Renal cortical epithelial cell (primary cell): ENCODE results near the gene SNCB. TPM values are rescaled to one million over a fixed set of nuclear protein-coding genes. Genes with fewer than 3 reads are reported as not detected.

ENCODE experiments used
- DNase-seq: peaks from one replicate; pipeline ENCODE4 v3.0.0-alpha.2; 2011; ENCODE audit warnings: low read depth
- total RNA-seq: library from RNA; depleted of rRNA; stranded (reverse); fragments of >200 nt; gene quantifications from 2 replicates; pipeline ENCODE4 v1.2.3, GENCODE V29; 2014

SNCB gene
- total RNA-seq: not detected in 2 replicates

DNA sequence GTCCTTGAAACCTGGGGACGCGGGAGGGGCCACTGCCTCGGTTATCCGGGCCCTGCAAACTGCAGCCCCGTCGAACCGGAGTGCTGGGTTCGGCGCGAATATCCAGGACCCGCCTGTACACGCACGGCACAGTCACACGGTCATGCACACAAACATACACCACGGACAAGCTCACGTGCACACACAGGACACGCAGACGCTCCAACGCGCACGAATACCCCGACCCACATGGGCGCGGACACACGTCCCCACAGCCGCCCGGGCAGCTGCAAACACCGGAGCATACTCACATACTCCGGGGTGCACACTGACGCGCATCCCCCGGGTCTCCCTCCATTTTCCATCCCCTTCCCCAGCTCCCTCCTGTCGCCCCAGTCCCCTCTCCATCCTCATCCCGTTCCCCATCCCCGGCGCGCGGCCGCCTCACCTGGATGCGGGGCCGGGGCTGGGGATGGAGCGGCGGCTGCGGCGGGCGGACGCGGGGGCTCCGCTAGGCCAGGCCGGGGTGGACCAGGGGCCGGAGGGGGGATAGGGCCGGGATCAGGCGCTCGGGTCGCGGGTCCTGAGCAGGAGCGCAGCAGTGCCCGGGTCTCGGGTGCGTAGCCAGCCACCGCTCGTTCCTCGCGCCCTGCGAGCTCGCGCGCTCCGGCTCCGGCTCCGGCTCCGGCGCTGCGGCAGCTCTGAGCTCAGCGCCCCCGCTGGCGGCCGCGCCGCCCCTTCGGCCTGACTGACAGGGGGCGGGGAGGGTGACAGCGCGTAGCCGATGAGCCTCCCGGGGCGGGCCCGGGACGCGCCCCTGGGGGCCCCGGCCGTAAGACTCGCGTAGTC is at the start of gene SNCB, which contains the start of gene EIF4E1B:
TSS of gene SNCB (minus strand) at position 682 of the 828 bp plus-strand sequence. CDS start 880 bp downstream, outside the sequence.
TSS of gene EIF4E1B (plus strand) at position 823 of the 828 bp plus-strand sequence. CDS start 12,113 bp downstream, outside the sequence.
- no peak for DNase-seq

DNA sequence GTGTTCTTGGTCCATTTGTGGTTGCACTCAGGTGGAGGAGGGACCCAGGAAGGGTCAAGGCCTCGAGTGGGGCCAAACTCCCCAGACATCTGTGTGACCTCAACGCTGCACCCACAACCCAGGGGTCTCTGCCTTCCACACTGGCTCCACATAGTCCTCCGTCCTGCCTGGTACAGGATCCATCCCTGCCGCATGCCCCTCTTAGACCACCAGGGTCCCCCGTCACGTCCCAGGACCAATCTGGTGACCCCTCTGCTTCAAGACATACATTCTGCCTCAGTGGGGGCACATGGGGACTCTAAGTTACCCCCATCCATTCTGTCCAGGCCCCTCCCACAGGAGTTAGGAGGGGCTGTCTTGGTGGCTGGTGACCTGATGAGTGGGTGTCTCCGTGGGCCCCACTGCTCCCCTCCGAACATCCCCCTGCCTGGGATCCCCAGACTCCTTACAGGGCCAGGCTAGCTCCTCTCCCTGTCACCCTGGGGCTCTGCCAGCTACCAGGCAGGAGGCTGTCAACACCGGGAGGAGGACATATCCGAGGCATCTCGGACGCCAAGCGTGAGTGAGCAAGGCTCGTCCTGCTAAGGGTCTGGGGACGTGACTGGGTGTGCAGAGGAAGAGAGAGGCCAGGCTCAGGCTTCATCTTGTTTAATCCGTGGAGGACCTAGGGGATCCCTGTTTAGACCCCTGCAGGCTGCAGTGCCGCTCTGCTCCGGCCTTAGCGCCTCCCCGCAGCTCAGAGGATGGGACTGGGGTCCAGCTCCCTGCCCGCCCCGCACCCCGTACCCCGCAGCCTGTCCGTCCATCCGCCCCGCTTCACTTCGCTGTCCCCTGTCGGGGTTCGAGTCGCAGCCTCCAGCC is 49.3 kb upstream of the SNCB start:
- DNase-seq: no peak

- DNase-seq: no peak
Observed at GRCh38 chr5:176678584-176678983, 48.2 kb upstream of the SNCB start.

DNA sequence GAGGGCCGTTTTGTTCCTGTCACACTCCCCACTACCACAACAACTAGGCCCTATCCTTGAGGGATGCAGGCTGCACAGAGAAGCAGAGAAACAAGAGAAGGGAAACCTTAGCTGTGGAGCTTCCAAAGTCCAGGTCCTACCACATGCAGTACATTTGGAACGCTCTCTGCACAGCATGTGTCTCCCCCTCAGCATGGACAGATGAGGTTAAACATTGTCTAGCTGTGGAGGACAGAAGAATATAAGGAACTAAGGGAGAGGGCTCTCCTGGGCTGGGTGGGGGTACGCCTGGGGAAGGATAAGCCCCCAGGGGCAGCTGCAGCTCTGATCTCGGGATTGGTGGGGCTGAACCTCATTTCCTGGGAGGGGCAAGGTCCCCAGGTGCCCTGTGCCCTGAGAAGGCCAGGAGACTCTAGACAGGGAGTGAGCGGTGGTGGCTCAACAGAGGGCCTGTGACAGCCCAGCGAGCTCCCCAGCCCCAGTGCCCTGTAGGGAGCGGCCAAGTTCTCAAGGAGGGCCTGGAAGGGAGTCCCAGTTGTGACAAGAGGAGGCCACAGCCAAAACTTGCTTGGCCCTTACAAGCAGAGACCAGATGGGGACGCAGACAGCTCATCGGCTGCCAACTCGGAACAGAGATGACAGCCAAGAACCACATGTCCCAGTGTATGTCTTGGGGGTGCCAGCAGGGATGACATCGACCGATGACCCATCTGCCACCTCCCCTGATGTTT is 47.0 kb upstream of the SNCB start:
- no peak for DNase-seq

GRCh38 chr5:176676361-176676824 is 46.1 kb upstream of the SNCB start:
- no peak for DNase-seq

DNA sequence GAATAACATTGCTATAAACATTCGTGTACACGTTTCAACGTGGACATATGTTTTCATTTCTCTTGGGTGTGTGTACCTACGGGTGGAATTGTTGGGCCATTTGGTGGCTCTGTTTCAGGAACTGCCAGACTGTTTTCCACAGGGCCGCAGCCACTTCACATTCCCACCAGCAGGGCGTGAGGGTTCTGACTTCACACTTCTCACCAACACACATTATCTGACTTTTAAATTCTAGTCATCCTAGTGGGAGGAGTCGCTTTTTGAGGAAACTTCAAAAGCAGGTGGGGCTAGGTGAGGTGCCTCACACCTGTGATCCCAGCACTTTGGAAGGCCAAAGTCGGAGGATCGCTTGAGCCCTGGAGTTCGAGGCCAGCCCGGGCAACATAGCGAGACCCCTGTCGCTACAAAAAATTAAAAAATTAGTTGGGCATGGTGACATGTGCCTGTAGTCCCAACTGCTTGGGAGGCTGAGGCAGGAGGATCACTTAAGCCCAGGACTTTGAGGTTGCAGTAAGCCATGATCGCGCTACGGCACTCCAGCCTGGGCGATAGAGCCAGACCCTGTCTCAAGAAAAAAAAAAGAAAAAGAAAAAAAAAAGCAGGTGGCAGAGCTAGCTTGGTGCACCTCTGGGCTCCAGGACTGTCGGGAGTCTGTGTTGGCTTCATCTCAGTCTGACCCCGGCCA is 45.5 kb upstream of the SNCB start:
- peak; percentile 35 for DNase-seq

GRCh38 chr5:176674799-176675198 is 44.5 kb upstream of the SNCB start:
- DNase-seq: no peak

GRCh38 chr5:176673651-176674583 is 43.6 kb upstream of the SNCB start:
- DNase-seq: no peak

DNA sequence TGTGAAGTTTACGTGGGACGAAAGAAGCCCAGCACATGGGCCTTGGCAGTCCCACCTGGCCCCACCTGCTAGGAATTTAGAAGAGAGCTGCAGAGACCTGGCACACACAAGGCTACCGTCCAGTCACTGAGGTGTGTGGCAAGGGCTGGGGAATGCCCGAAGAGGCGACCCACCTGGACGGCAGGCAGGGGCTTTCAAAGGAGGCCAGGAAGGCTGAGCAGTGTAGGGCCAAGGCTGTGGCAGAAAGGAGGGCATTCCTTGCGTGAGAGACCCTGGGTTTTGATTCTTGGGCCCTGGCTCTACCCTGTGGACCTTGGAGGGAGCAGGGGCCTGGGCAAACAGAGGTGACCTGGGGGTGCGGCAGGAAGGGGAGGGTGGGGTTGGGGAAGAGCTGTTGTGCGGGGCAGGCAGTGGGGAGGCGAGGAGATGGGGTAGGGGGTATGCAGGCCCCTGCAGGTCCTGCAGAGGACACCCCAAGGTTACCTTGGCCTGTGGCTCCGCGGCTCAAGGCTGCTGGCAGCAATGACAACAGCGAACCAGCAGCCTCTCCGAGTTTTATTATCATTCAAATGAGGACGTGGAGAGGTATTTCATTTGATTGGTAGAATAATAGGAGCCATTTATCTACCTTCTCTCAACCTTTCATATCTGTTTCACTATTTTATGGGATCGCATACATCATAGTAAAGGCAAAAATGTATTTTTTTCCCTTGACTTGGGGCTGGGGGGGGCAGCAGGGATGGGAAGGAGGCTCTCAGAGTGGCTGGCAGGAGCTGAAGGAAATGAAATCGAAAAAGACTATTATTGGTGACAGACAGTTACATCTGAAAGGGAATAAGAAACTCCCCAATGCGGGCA is 41.8 kb upstream of the SNCB start:
- DNase-seq: no peak

- no peak for DNase-seq
Observed at GRCh38 chr5:176671399-176671798, 41.1 kb upstream of the SNCB start.

DNA sequence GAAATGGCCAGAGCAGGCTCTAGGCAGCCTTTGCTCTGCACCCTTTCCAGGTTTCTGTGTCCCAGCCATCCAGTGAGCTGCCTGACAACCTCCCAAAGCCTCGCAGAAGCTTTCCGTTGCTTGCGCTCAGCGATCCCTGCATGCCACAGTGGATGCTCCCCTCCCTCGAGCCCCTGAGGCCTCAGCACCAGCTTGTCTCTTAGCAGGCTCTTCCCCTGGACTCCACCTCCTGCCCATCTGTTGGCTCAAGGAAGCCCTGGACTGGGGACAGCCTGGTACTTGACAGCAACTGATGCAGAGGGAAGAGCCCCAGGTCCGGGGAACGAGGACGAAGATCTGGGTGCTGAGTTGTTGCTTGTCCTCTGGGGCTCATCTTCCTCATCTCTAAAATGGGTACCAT is 40.1 kb upstream of the SNCB start:
- DNase-seq: no peak

DNA sequence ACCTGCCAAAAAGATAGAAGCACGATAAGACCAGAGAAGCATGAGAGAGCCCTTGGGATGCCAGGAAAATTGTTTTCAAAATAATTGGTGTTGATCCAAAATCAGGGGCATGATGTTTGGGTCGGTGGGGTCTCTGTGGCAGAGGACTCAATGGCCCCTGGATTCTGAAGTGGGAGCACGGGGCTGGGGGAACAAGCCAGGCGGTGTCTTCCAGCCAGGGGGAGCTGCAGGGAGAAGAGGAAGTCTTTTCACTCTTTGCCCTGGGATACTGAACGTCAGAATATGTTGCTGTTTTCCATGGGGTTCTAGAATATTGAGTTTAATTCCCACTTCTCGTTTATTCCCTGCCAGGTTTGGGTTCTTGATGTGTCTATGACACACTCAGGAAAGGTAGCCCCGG is 37.3 kb upstream of the SNCB start:
- DNase-seq: no peak

GRCh38 chr5:176665517-176665916 is 35.2 kb upstream of the SNCB start:
- DNase-seq: no peak

DNA sequence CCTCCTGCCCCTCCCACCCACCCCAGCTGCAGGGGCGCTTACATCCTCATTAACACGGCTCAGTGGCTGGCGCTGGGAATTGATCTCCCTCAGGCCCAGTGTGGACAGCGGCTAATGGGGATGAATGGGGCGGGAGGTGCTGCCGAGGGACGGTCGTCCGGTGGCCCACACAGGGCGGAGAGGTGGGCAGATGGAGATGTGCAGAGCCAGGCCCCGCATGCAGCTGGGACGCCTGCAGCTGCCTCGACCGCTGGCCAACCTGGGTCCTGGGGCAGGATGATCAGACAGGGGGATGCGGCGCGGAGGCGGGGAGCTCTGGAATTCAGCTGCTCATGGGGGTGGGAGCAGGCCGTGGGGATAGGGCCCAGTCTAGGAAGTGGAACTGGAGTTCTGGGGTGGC is 34.6 kb upstream of the SNCB start:
- no peak for DNase-seq

- DNase-seq: no peak
Observed at GRCh38 chr5:176664479-176664878, 34.1 kb upstream of the SNCB start.

- DNase-seq: no peak
Observed at GRCh38 chr5:176663566-176663965, 33.2 kb upstream of the SNCB start.

DNA sequence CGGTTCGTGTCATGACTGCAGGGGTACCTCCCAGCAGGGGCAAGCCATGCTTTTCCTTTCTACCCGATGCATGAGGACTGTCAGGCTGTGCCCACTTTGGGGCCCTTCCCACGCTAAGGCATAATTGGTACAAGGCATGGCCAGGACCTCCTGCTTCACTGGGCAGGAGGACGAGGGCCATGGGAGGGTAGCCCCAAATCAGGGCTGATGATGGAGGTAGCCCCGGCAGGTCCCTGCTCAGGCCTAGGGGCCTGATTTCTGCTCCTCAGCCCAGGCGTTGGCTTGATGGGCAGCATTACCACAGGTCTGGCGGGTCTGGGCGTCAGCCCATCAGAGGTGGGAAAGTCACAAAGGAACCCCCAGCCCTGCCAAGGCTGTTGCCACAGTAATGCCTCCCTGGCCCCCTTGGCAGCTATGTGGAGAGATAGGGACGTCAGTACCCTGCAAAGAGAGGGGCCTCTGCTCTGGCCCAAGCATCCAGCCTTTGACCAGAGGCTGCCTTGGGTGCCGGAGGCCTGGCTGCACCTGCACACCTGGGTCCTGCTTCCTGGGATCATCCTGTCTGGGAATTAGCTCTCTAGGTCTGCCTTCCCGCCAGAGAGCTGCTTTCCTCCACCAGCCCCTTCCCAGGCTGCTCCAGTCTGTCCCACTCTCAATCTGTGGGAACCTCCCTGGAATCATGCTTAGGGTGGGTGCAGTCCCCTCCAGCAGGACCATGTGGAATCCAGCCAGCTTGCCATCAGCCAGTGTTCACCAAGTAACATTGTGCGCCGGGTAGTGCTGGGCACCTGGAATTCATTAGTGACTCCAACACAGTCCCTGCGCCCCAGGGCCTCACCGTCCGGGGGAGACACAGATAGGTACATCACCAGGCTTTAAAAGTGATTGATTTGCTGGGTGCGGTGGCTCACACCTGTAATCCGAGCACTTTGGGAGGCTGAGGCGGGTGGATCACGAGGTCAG is 32.3 kb upstream of the SNCB start:
- DNase-seq: no peak

DNA sequence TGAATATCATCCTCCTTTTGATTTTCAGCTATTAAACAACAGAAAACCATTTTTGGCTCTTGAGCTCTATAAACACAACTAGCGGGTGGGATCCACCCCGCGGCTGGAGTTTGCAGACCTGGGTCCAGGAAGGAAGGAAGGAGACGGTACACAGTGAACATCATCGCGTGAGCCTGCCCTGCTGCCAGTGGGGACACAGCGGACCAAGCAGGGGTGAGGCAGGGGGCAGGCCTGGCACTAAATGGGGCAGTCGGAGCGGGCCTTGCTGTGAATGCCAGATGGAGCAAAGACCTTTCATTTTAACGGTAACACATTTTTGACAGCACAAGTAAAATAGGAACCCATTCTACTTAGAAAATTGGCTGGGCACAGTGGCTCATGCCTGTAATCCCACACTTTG is 31.3 kb upstream of the SNCB start:
- DNase-seq: no peak
